ENCODE data around the gene VLDLR.
"Not testable (repeated sequence)": the region's sequence is repeated elsewhere in the genome, so short reads cannot be mapped to it uniquely, and the experiment has no call there.

The VLDLR gene

DNA sequence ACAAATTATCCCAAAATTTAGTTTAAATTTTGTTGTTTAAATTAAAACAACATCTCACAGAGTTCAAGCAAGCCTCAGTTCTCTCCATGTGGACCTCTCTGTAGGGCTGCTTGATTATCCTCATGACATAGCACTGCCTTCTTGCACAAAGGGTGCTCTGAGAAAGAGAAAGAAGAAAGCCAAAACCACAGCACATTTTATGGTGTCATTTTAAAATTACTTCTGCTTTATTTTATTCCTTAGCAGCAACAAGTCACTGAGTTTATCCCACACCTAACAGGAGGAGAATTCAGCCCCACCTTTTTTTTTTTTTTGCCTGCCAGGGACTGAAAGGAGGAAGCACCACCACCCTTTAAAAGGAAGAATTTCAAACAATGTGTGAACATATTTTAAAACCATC, 82.9 kb downstream of the VLDLR start:
- Histone ChIP-seq H3K4me3 (ENCODE audit: low read depth, low read length) (no peak overlapping the region), H3K36me3 (replicated peaks) (no peaks in the 10 kb centered on the region), H3K27me3 (replicated peaks) (no peaks in the 10 kb centered on the region), H3K27ac (no peak overlapping the region)
- TF ChIP-seq, protein P1, sequence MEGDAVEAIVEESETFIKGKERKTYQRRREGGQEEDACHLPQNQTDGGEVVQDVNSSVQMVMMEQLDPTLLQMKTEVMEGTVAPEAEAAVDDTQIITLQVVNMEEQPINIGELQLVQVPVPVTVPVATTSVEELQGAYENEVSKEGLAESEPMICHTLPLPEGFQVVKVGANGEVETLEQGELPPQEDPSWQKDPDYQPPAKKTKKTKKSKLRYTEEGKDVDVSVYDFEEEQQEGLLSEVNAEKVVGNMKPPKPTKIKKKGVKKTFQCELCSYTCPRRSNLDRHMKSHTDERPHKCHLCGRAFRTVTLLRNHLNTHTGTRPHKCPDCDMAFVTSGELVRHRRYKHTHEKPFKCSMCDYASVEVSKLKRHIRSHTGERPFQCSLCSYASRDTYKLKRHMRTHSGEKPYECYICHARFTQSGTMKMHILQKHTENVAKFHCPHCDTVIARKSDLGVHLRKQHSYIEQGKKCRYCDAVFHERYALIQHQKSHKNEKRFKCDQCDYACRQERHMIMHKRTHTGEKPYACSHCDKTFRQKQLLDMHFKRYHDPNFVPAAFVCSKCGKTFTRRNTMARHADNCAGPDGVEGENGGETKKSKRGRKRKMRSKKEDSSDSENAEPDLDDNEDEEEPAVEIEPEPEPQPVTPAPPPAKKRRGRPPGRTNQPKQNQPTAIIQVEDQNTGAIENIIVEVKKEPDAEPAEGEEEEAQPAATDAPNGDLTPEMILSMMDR (IDR thresholded peaks at IDR 0.05; ENCODE audit: low read depth, low read length, missing control alignments), result no peak
- in situ Hi-C loops (cut with HindIII; ENCODE audit: low pct_ligation_motif_present, low sequenced_read_pairs), result no loop called here
- DNase-seq, result no peak

DNA sequence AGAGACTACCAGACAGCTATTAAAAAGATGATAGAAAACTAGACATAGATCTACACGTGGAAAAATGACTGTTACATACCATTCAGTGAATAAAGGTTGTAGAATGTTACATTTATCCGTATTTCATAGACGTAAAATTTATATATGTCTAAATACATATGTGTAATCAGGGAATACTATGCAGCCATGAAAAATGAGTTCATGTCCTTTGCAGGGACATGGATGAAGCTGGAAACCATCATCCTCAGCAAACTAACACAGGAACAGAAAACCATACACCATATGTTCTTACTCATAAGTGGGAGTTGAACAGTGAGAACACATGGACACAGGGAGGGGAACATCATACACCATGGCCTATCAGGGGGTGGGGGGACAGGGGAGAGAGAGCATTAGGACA, 85.7 kb downstream of the VLDLR start:
- DNase-seq; H3K4me3 ChIP-seq (ENCODE audit: low read depth, low read length); H3K36me3 ChIP-seq (replicated peaks); H3K27me3 ChIP-seq (replicated peaks); in situ Hi-C loops (cut with HindIII; ENCODE audit: low pct_ligation_motif_present, low sequenced_read_pairs); H3K27ac ChIP-seq: not testable (repeated sequence)
